ENCODE measurements around the gene GOLGB1.

The GOLGB1 gene

GRCh38 chr3:121649645-121650044, 99.9 kb downstream of the GOLGB1 start:
- Histone ChIP-seq H4K20me1 (ENCODE audit: control insufficient read depth, insufficient read depth, low read depth, low read length) (no peaks in the 10 kb centered on the region), H3K27ac (ENCODE audit: low read depth, low read length) (no peak overlapping the region), H3K4me1 (ENCODE audit: control insufficient read depth, low read length) (peaks cover 18% of the 10 kb centered on the region), H3K36me3 (ENCODE audit: control insufficient read depth, low read length) (peaks cover 68% of the 10 kb centered on the region), H3F3A (ENCODE audit: control insufficient read depth, insufficient read depth) (no peaks in the 10 kb centered on the region), H3K79me2 (ENCODE audit: control insufficient read depth, low read length) (peaks cover 29% of the 10 kb centered on the region), H3K27me3 (ENCODE audit: control insufficient read depth, low read length) (no peaks in the 10 kb centered on the region), H3K4me3 (ENCODE audit: low read length) (no peak overlapping the region), H3K9me2 (replicated peaks; ENCODE audit: control insufficient read depth, low read length) (no peaks in the 10 kb centered on the region), H3K4me2 (ENCODE audit: low read length) (no peak overlapping the region), H3K9me3 (ENCODE audit: control insufficient read depth, insufficient read depth, low read length) (no peaks in the 10 kb centered on the region)
- TF ChIP-seq EZH2phosphoT487 (IDR thresholded peaks at IDR 0.05; ENCODE audit: borderline replicate concordance, low read length) (no peak), CTCF (IDR thresholded peaks at IDR 0.05; ENCODE audit: low read depth, low read length, poor library complexity, severe bottlenecking) (no peak)

GRCh38 chr3:121648219-121648958, 101.2 kb downstream of the GOLGB1 start:
- H3K4me3 ChIP-seq (ENCODE audit: low read length): no peak overlapping the region
- H3K4me1 ChIP-seq (ENCODE audit: control insufficient read depth, low read length): peaks cover 5% of the 10 kb centered on the region
- H3K4me2 ChIP-seq (ENCODE audit: low read length): no peak overlapping the region
- H3K27me3 ChIP-seq (ENCODE audit: control insufficient read depth, low read length): no peaks in the 10 kb centered on the region
- no peaks in the 10 kb centered on the region for H4K20me1 ChIP-seq (ENCODE audit: control insufficient read depth, insufficient read depth, low read depth, low read length)
- no peak for TF ChIP-seq CTCF (IDR thresholded peaks at IDR 0.05; ENCODE audit: low read depth, low read length, poor library complexity, severe bottlenecking)
- no peak for TF ChIP-seq EZH2phosphoT487 (IDR thresholded peaks at IDR 0.05; ENCODE audit: borderline replicate concordance, low read length)
- H3K27ac ChIP-seq (ENCODE audit: low read depth, low read length): no peak overlapping the region
- H3K36me3 ChIP-seq (ENCODE audit: control insufficient read depth, low read length): peaks cover 68% of the 10 kb centered on the region
- no peaks in the 10 kb centered on the region for H3K9me2 ChIP-seq (replicated peaks; ENCODE audit: control insufficient read depth, low read length)
- peaks cover 20% of the 10 kb centered on the region for H3K79me2 ChIP-seq (ENCODE audit: control insufficient read depth, low read length)
- H3F3A ChIP-seq (ENCODE audit: control insufficient read depth, insufficient read depth): no peaks in the 10 kb centered on the region
- H3K9me3 ChIP-seq (ENCODE audit: control insufficient read depth, insufficient read depth, low read length): no peaks in the 10 kb centered on the region

- H3K36me3 ChIP-seq (ENCODE audit: control insufficient read depth, low read length): peaks cover 62% of the 10 kb centered on the region
- H3K79me2 ChIP-seq (ENCODE audit: control insufficient read depth, low read length): peaks cover 4% of the 10 kb centered on the region; the same call in 1 of the 2 replicates
- H3F3A ChIP-seq (ENCODE audit: control insufficient read depth, insufficient read depth): no peaks in the 10 kb centered on the region
- no peaks in the 10 kb centered on the region for H3K9me2 ChIP-seq (replicated peaks; ENCODE audit: control insufficient read depth, low read length)
- no peaks in the 10 kb centered on the region for H3K4me1 ChIP-seq (ENCODE audit: control insufficient read depth, low read length)
- H3K9me3 ChIP-seq (ENCODE audit: control insufficient read depth, insufficient read depth, low read length): no peaks in the 10 kb centered on the region
- H3K27me3 ChIP-seq (ENCODE audit: control insufficient read depth, low read length): no peaks in the 10 kb centered on the region
- no peak for TF ChIP-seq EZH2phosphoT487 (IDR thresholded peaks at IDR 0.05; ENCODE audit: borderline replicate concordance, low read length)
- no peak for TF ChIP-seq CTCF (IDR thresholded peaks at IDR 0.05; ENCODE audit: low read depth, low read length, poor library complexity, severe bottlenecking)
- no peak overlapping the region for H3K4me3 ChIP-seq (ENCODE audit: low read length)
- H4K20me1 ChIP-seq (ENCODE audit: control insufficient read depth, insufficient read depth, low read depth, low read length): no peaks in the 10 kb centered on the region
- H3K4me2 ChIP-seq (ENCODE audit: low read length): no peak overlapping the region
- no peak overlapping the region for H3K27ac ChIP-seq (ENCODE audit: low read depth, low read length)
Observed at GRCh38 chr3:121645054-121645453, 104.5 kb downstream of the GOLGB1 start.
